Measurements from ENCODE around the gene PERCC1. TPM values are rescaled to one million over a fixed set of nuclear protein-coding genes. Genes with fewer than 3 reads are reported as not detected.
"Not testable (repeated sequence)": the region's sequence is repeated elsewhere in the genome, so short reads cannot be mapped to it uniquely, and the experiment has no call there.

The PERCC1 gene
- total RNA-seq, 4 donors from 2014 or later: 0.67 to 1.7 (median 1.6) TPM; not detected in 1

GRCh38 chr16:1474082-1474795, 43.4 kb downstream of the PERCC1 start:
- DNase-seq: peak in 1 of 2 donors; percentile 10
- Histone ChIP-seq H3K9me3 (no peaks in the 10 kb centered on the region), H3K4me3 (replicated peaks in 1 of 3) (peak overlapping the region; percentile 60 to 98 (median 72)), H3K27ac (peak overlapping the region in 2 of 3 donors; percentile 88 to 91), H3K27me3 (no peaks in the 10 kb centered on the region), H3K4me1 (peaks cover 15 to 27% of the 10 kb centered on the region in 2 donors), H3K36me3 (no peaks in the 10 kb centered on the region)
- TF ChIP-seq, protein P1, sequence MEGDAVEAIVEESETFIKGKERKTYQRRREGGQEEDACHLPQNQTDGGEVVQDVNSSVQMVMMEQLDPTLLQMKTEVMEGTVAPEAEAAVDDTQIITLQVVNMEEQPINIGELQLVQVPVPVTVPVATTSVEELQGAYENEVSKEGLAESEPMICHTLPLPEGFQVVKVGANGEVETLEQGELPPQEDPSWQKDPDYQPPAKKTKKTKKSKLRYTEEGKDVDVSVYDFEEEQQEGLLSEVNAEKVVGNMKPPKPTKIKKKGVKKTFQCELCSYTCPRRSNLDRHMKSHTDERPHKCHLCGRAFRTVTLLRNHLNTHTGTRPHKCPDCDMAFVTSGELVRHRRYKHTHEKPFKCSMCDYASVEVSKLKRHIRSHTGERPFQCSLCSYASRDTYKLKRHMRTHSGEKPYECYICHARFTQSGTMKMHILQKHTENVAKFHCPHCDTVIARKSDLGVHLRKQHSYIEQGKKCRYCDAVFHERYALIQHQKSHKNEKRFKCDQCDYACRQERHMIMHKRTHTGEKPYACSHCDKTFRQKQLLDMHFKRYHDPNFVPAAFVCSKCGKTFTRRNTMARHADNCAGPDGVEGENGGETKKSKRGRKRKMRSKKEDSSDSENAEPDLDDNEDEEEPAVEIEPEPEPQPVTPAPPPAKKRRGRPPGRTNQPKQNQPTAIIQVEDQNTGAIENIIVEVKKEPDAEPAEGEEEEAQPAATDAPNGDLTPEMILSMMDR (IDR thresholded peaks at IDR 0.05): no peak
- no peak for TF ChIP-seq POLR2A (IDR thresholded peaks at IDR 0.05)
- intact Hi-C loops (cut with DNase I): loop anchor here (10.0 kb wide), 1 partner anchor 129 kb away; no protein-coding TSS in a partner anchor
- 28 to 35% methylated on average over 15 to 16 of the region's 57 CpGs for WGBS, 2 donors

DNA sequence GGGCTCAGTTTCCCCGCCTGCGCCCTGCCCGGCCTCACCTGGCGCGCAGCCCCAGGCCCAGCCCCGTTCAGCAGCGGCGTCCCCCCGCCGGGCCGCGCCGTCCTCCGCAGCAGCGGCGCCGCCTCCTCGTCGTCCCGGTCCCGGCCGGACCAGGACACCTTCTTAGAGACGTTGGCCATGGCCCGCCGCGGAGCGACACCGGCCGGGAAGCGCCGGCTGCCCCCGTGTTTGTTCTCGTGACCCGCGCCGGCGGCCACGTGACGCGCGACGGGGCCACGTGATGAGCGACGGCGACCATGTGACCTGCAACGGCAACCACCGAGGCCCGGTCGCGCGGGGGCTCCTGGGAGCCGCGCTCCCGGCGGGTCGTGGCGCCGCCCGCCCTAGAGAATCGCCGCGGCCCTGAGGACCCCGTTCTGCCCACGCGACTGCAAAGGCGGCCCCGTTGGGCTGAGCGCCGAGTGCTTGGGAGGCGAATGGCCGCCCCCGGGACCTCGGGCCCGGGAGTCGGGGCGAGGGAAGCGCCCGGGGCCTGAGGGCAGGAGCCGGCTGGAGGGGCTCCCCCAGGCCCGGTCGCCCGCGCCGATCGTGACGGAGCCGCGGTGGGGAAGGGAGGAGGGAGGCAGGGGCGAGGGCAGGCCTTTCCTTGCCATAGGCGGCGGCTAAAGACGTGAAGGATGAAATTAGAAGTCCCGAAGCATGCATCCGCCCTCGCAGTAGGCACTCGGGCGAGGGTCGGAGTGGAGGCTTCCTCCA, 44.1 kb downstream of the PERCC1 start, which contains the start of gene CLCN7:
Gene CLCN7, minus strand, starts transcription at position 233 of the 756 bp plus-strand sequence. Its CDS starts 54 bp downstream, at position 179.
- no peaks in the 10 kb centered on the region for H3K9me3 ChIP-seq
- H3K36me3 ChIP-seq: no peaks in the 10 kb centered on the region
- H3K27me3 ChIP-seq: no peaks in the 10 kb centered on the region
- 1% methylated on average over 20 to 25 of the region's 99 CpGs for WGBS, 2 donors
- H3K27ac ChIP-seq: peak within 1 kb of the TSS; percentile 81 to 91 (median 88)
- intact Hi-C loops (cut with DNase I): loop anchor here (5.0 to 10.0 kb wide), 2 partner anchors 63 to 130 kb away; partner anchors contain the start of gene UNKL
- TF ChIP-seq, protein P1 (IDR thresholded peaks at IDR 0.05): no peak
- peak; percentile 64 to 81 for TF ChIP-seq POLR2A (IDR thresholded peaks at IDR 0.05)
- peaks cover 15 to 27% of the 10 kb centered on the region in 2 donors for H3K4me1 ChIP-seq
- peak; percentile 92 to 93 for DNase-seq
- peak within 1 kb of the TSS; percentile 60 to 98 (median 72) for H3K4me3 ChIP-seq (replicated peaks in 1 of 3)

- Histone ChIP-seq H3K27ac (peak overlapping the region in 2 of 3 donors; percentile 88 to 91), H3K27me3 (no peaks in the 10 kb centered on the region), H3K4me3 (replicated peaks in 1 of 3) (peak overlapping the region; percentile 60 to 98 (median 72)), H3K9me3 (no peaks in the 10 kb centered on the region), H3K4me1 (peaks cover 15 to 25% of the 10 kb centered on the region in 2 donors), H3K36me3 (no peaks in the 10 kb centered on the region)
- intact Hi-C loops (cut with DNase I): loop anchor here (5.0 to 10.0 kb wide), 2 partner anchors 63 to 131 kb away; partner anchors contain the start of gene UNKL
- TF ChIP-seq POLR2A (IDR thresholded peaks at IDR 0.05): no peak
- TF ChIP-seq, protein P1 (IDR thresholded peaks at IDR 0.05): no peak
- DNase-seq: no peak
- WGBS, 2 donors: 61 to 93% methylated on average over 7 to 15 of the region's 15 CpGs
These were observed 44.8 kb downstream of the PERCC1 start for GRCh38 chr16:1475552-1476114.

DNA sequence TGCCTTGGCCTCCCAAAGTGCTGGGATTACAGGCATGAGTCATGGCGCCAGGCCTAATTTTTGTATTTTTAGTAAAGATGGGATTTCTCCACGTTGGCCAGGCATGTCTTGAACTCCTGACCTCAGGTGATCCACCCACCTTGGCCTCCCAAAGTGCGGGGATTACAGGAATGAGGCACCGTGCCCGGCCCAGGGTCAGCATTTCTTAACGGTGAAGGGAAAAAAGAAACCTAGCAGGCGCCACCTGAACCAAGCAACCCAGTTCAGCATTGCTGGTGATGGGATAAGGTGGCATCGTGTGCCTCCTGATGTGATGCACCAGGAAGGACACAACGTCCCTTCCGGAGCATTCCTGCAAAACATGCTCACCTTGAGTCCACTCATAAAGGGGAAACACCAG, 46.2 kb downstream of the PERCC1 start:
- no peak for DNase-seq
- intact Hi-C loops (cut with DNase I): loop anchor here (5.0 to 10.0 kb wide), 2 partner anchors 65 to 132 kb away; partner anchors contain the start of gene UNKL
- Histone ChIP-seq H3K27ac (no peak overlapping the region), H3K4me1 (peaks cover 15 to 16% of the 10 kb centered on the region in 2 donors), H3K36me3 (no peaks in the 10 kb centered on the region), H3K27me3 (no peaks in the 10 kb centered on the region), H3K9me3 (no peaks in the 10 kb centered on the region), H3K4me3 (replicated peaks in 1 of 3) (no peak overlapping the region)
- WGBS, 2 donors: 87 to 96% methylated on average over 10 of the region's 10 CpGs
- TF ChIP-seq, protein P1 (IDR thresholded peaks at IDR 0.05): no peak
- no peak for TF ChIP-seq POLR2A (IDR thresholded peaks at IDR 0.05)

DNA sequence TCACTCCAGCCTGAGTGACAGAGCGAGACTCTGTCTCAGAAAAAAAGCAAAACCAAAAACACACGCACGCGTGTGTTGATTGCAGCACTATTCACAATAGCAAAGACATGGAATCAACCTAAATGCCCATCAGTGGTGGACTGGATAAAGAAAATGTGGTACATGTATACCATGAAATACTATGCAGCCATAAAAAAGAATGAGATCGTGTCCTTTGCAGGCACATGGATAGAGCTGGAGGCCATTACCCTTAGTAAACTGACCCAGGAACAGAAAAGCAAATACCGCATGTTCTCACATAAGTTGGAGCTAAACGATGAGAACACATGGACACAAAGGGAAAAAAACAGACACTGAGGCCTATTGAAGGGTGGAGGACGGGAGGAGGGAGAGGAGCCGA, 48.1 kb downstream of the PERCC1 start:
- intact Hi-C loops (cut with DNase I): loop anchor here (5.0 to 10.0 kb wide), 2 partner anchors 67 to 134 kb away; partner anchors contain the start of gene UNKL
- not testable (repeated sequence) for H3K27me3 ChIP-seq
- WGBS, 2 donors: 95 to 96% methylated on average over 9 of the region's 9 CpGs

More for the DNA sequence above, 48.1 kb downstream of the PERCC1 start:
- H3K4me1 ChIP-seq: peaks cover 9 to 10% of the 10 kb centered on the region in 2 donors
- not testable (repeated sequence) for H3K27ac ChIP-seq; H3K4me3 ChIP-seq (replicated peaks in 1 of 3); H3K9me3 ChIP-seq; H3K36me3 ChIP-seq; DNase-seq
